HG03097 (cell line): ENCODE measurements around the gene HOXD1.

ENCODE experiments used
- ATAC-seq: cut with Tn5 transposase; IDR thresholded peaks from one replicate; pipeline ENCODE4 v1.9.1; 2021; ENCODE audit not compliant: unreplicated experiment, low FRiP score

Gene HOXD1

GRCh38 chr2:176152350-176153181 is 35.9 kb upstream of the HOXD1 start:
- no peak for ATAC-seq

GRCh38 chr2:176154576-176155252 is 33.8 kb upstream of the HOXD1 start:
- no peak for ATAC-seq

DNA sequence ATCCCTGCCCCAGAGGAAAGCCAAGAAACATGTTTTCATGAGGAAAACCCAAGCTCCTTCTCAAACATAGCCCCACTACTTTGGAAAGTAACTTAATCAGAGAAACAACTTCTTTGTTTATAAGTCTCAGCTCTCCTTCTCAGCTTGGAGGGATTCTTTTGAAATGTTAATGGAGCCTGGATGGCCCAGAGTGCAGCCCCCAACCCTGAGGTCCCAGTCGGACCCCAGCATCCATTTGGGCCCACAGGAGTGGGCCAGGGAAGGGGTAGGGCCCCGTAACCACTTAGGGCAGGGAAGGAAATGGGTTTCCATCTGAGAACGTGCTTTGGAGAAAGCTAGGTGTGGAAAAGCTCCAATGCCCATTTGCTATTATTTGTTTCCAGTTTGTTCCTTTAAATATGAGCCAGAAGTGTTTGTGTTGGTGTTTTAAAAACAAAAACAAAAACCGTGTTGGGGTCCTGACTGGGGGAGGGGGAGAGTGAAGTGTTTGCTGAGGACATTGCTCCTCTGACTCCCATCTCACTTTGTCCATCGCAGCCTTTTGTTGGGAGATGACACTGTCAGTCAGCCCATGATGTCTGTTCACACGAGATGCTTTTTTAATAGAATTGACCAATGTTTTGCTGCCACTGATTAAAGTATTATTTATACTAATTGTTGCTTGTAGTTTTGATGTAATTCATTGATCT is 33.0 kb upstream of the HOXD1 start:
- no peak for ATAC-seq

- no peak for ATAC-seq
Measured at GRCh38 chr2:176156301-176156806, 32.1 kb upstream of the HOXD1 start.

GRCh38 chr2:176156807-176157498 is 31.5 kb upstream of the HOXD1 start, which contains the start of gene HOXD3:
Gene HOXD3 (plus strand): TSS chr2:176157307. CDS start chr2:176169115, 11,808 bp downstream.
- ATAC-seq: no peak

DNA sequence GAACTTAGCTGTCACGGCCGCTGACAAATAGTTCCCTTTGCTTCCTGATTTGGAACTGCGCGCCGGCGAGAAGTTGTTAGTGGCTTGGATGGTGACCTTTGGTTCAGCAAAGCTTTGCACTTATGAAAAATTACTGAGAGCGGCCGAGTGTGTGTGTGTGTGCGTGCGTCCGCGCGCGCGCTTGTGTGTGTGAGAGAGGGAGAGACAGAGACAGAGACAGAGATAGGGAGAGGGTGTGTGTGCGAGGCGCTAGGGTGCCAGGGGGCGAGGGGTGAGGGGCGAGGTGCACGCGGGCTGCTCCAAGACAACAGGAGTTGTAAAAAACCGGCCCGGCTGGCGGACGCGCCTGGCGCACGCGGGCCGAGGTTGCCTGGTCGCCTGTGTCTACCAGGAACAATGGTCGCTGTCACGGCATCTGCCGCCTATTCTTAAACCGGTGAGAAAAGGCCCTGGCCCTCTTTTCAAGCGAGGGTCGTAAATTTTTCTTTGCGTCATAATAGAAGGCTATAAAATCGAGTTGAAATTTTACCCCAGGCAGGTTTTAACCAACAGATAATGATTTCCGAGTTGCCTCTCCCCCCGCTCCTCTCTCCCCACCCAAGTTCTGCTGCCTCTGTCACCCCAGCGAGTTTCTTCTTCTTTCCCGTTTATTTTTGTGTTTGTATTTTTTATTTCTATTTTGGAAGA is 30.8 kb upstream of the HOXD1 start:
- no peak for ATAC-seq

GRCh38 chr2:176158186-176158591 is 30.3 kb upstream of the HOXD1 start:
- ATAC-seq: no peak

- ATAC-seq: no peak
Measured at GRCh38 chr2:176158855-176159662, 29.4 kb upstream of the HOXD1 start.

DNA sequence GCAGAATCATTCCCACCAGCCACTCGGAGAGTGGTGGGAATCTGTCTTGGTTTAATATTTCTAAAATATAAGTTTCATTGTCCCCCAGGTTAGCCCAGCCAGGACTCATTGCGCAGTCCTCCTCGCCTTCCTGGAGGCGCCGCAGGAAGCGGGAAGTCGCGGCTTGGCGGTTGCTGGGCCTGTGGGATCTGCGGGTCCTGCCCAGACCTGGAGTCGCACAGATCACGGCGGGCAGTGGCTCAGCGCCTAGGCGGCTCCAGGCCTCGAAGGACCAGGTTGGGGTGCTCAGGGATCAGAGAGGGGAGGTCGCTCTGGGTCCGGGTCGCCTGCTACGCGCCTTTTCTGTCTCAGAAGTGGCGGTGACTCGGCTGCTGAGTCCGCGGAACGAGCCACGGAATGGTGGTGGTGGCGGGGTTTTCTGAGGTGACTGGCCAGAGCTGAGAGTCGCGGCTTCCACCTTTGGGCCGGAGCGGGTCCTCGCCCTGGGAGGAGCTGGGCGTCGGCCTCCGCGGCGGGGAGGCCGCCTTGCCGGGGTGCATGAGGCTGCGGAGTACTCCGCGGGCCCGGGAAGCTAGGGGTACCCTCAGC is 28.7 kb upstream of the HOXD1 start:
- no peak for ATAC-seq

GRCh38 chr2:176160251-176160985 is 28.1 kb upstream of the HOXD1 start:
- ATAC-seq: no peak

DNA sequence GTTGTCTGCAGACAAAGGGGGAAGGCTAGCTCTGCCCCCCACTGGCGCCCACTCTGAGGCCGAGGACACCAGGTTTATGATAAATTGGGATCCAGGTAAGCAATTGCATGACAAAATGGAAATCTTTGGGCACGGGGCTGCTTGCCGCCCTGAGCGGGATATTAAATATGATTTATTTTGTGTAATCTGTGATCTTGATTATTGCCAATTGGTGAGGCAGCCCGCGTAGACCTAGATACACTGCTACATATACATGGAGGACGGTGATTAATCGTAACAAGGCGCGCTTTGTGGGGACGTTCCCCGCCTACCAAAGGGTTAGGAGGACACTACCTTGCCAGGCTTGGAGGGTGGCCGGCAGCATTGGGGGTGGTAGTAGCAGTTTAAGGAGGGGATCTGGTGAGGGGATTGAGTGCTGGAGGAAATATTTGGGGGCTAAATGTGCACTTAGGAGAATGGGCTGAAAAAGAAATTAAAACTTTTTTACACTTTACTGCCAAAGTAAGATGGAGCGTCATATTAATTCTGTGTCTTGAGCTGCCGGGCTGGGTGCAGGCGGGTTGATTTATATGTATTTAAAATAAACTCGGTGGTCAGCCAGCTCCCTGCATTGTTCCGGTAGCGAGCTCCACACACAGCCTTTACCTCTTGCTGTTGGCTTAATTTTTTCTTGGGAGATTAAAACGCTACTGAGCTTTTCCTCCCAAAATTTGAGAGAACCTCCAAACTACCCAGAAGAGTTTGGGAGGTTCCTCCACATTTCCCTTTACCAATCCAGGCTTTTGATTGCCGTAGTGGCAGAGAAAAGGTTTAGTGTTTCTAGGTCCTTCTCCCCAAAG is 27.3 kb upstream of the HOXD1 start:
- no peak for ATAC-seq

DNA sequence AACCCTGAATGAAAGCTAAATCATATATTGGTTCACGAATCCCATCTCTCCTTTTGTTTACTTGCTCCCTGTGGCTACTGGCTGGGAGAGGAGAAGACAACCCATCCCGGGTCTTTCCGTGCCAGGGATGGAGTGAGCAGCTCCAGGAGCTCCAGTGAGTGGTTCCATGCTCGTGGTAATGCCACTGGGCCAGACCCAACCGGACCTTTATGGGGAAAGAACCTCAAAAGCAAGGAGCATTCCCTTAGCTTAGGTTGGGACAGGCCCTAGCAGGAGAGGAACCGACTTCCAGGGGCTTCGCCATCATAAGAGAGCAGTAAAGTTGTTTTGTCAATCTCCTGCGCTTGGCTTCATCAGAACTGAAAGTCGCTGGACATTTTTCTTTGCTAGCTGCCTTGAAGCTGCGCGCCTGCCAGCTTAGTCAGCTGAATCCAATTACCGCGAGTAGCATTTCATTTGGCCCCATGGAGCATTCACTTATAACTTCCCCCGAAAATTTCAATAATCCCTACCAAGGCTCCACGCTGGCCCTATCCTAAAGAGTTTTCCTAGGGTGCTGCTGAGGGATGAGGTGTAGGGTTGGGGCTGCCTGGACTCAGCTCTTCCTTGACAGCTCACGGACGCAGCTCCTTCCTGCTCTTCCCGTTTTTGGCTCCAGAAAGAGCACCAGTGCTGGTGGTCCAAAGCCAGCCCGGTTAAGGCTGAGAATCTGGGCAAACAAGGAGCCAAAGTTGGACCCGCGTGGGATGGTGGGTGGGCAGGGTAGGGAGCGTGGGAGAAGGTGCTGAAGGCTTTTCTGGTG is 26.4 kb upstream of the HOXD1 start:
- no peak for ATAC-seq

- ATAC-seq: no peak
Measured at GRCh38 chr2:176162911-176163671, 25.4 kb upstream of the HOXD1 start.

- ATAC-seq: no peak
Measured at GRCh38 chr2:176163672-176164056, 24.8 kb upstream of the HOXD1 start.

- no peak for ATAC-seq
Measured at GRCh38 chr2:176164201-176164600, 24.3 kb upstream of the HOXD1 start.
